K562 (cell line): Measurements from ENCODE around the gene RAI1. TPM values are rescaled to one million over a fixed set of nuclear protein-coding genes. Genes with fewer than 3 reads are reported as not detected.

Source experiments
- ATAC-seq: fragments of 200-7000 bp; cut with Tn5 transposase; 3 replicates; pipeline ENCODE4 v1.9.1; 2020; ENCODE audit warnings: moderate library complexity
- BruUV-seq: library from RNA; stranded (reverse); fragments of 400-500 nt; replicated peaks from 2 replicates; lab custom pipeline; 2021; lab: Mats Ljungman, UMichigan
- CTCF ChIA-PET: fragments of 300-600 bp; formaldehyde crosslinking; extraction: SDS; loops from one replicate; lab custom pipeline; 2021; ENCODE audit warnings: low intra/inter-chr PET ratio; lab: Yijun Ruan, JAX
- POLR2A ChIA-PET: fragments of 300-600, 350-650 bp; sonication (Branson Sonifier 250); formaldehyde crosslinking; extraction: SDS; loops from one replicate; lab custom pipeline; 2021; ENCODE audit warnings: antibody characterized with exemption, inconsistent platforms; lab: Yijun Ruan, JAX
- DNase-seq, 4 experiments: peaks; one replicate each; pipeline versions ENCODE4 v3.0.0 to v3.0.0-alpha.2; 2011 to 2018; ENCODE audit warnings: low spot score in 3 of 4, mixed read lengths in 3 of 4; ENCODE audit errors: extremely low read depth in 1 of 4
- FAIRE-seq: peaks from 2 replicates; lab custom pipeline; 2011; peaks lifted over from hg19 to GRCh38; lab: Jason Lieb, UNC
- H2AFZ ChIP-seq: 2 replicates; pipeline ENCODE4 v1.6.0; 2011; ENCODE audit warnings: low read depth, low read length, control low read depth, inconsistent platforms
- H3K27ac ChIP-seq: fragments of 200-600 bp; 3 replicates; pipeline ENCODE4 v1.8.0; 2011; ENCODE audit warnings: low read depth, mild to moderate bottlenecking, control low read depth, inconsistent platforms, low read length, moderate library complexity, mixed read lengths; ENCODE audit errors: extremely low read depth
- H3K27me3 ChIP-seq, 2 experiments: fragments of 300-600 bp in 1 of 2; 2 replicates in 1 of 2; 3 replicates in 1 of 2; pipeline versions ENCODE4 v1.6.0 to v1.8.0; 2011; ENCODE audit warnings: inconsistent platforms in 2 of 2, low read length in 2 of 2, mild to moderate bottlenecking in 1 of 2, mixed read lengths in 1 of 2, moderate library complexity in 1 of 2; ENCODE audit not compliant: control insufficient read depth in 2 of 2, insufficient read depth in 2 of 2
- H3K36me3 ChIP-seq: fragments of 300-600 bp; 3 replicates; pipeline ENCODE4 v1.8.0; 2011; ENCODE audit warnings: mild to moderate bottlenecking, low read length, inconsistent platforms; ENCODE audit not compliant: control insufficient read depth, insufficient read depth
- H3K4me1 ChIP-seq, 2 experiments: fragments of 200-600 bp in 1 of 2; replicated peaks in 1 of 2; 2 replicates in 1 of 2; 3 replicates in 1 of 2; pipeline versions ENCODE4 v1.5.1 to v1.8.0; 2011; ENCODE audit warnings: inconsistent platforms in 2 of 2, low read length in 2 of 2, mild to moderate bottlenecking in 1 of 2, mixed read lengths in 1 of 2, moderate library complexity in 1 of 2; ENCODE audit not compliant: control insufficient read depth in 2 of 2, insufficient read depth in 2 of 2
- H3K4me2 ChIP-seq: 2 replicates; pipeline ENCODE4 v1.6.1; 2011; ENCODE audit warnings: low read length, control low read depth, inconsistent platforms, mixed read lengths; ENCODE audit not compliant: insufficient read depth
- H3K4me3 ChIP-seq: fragments of 200-600 bp; sonication (generic), shearing (Covaris generic); 2 replicates; pipeline ENCODE4 v1.5.1; 2016; ENCODE audit warnings: control low read depth, inconsistent platforms
- H3K79me2 ChIP-seq: fragments of 200-600 bp; 3 replicates; pipeline ENCODE4 v1.8.0; 2011; ENCODE audit warnings: low read length, inconsistent platforms; ENCODE audit not compliant: control insufficient read depth, insufficient read depth
- H3K9ac ChIP-seq, 2 experiments: 2 replicates each; pipeline versions ENCODE4 v1.6.0 to v1.6.1; 2011; ENCODE audit warnings: low read depth in 2 of 2, low read length in 2 of 2, control low read depth in 1 of 2, inconsistent platforms in 1 of 2, mild to moderate bottlenecking in 1 of 2, mixed read lengths in 1 of 2; ENCODE audit not compliant: insufficient read depth in 1 of 2
- H3K9me1 ChIP-seq: one replicate; pipeline ENCODE4 v1.6.0; 2011; ENCODE audit warnings: inconsistent platforms, mild to moderate bottlenecking, low read length, moderate library complexity; ENCODE audit not compliant: control insufficient read depth, insufficient read depth
- H3K9me3 ChIP-seq: replicated peaks from 2 replicates; pipeline ENCODE4 v1.5.1; 2011; ENCODE audit warnings: low read depth, low read length, inconsistent platforms; ENCODE audit not compliant: control insufficient read depth, insufficient read depth
- H4K20me1 ChIP-seq: replicated peaks from 2 replicates; pipeline ENCODE4 v1.6.1; 2011; ENCODE audit warnings: low read length, inconsistent platforms, mixed read lengths; ENCODE audit not compliant: control insufficient read depth, insufficient read depth
- KDM1A ChIP-seq, 2 experiments: fragments of 450-650 bp; IDR thresholded peaks; 2 replicates each; pipeline ENCODE4 v1.6.1; 2016; ENCODE audit warnings: mild to moderate bottlenecking in 2 of 2
- RCOR1 ChIP-seq, 2 experiments: IDR thresholded peaks; 2 replicates each; pipeline ENCODE4 v1.6.1; 2012; ENCODE audit warnings: low read depth in 2 of 2, low read length in 2 of 2, borderline replicate concordance in 1 of 2, improper control_type of control experiment in 1 of 2
- SMAD3 ChIP-seq: fragments of 450-650 bp; formaldehyde crosslinking; conservative IDR thresholded peaks from 2 replicates; pipeline ENCODE4 v1.4.0; 2020; ENCODE audit warnings: mild to moderate bottlenecking
- WGBS: fragments of 100-300 bp; shearing (Covaris generic); methylation state at CpG from one replicate; pipeline ENCODE4 v1.1.6; 2016; ENCODE audit warnings: low coverage, mixed read lengths; ENCODE audit not compliant: insufficient coverage; ENCODE audit errors: missing lambda C conversion rate; 5-methylcytosine and 5-hydroxymethylcytosine counted together
- in situ Hi-C: fragments of 300-500 bp; cut with MboI; formaldehyde crosslinking; loops from 4 replicates; pipeline ENCODE4 v1.15.0; 2018; ENCODE audit warnings: inconsistent platforms, mixed read lengths
- intact Hi-C: fragments of 100-400 bp; cut with micrococcal nuclease; formaldehyde crosslinking; loops from 2 replicates; pipeline ENCODE4 v1.14.2; 2022
- polyA plus RNA-seq, 8 experiments: library from polyadenylated mRNA; depleted of rRNA in 4 of 8; stranded (reverse) in 5 of 8; unstranded in 3 of 8; fragments of >200 nt; fragmentation: Nextera tagmentation in 2 of 8; fragmentation: Illumina TruSeq in 1 of 8; extraction: Ambion mirVana in 2 of 8; extraction: Trizol in 1 of 8; gene quantifications; 2 replicates each; pipeline versions ENCODE4 v1.2.1 to v1.2.3, GENCODE V29; 2011 to 2014; ENCODE audit warnings: inconsistent platforms in 1 of 8, missing spikeins in 1 of 8
- total RNA-seq, 7 experiments: library from RNA; depleted of rRNA in 6 of 7; stranded (reverse); fragments of >200 nt in 6 of 7; fragmentation: Illumina TruSeq in 2 of 7; extraction: Trizol in 2 of 7; gene quantifications; 2 replicates each; pipeline versions ENCODE4 v1.2.1 to v1.2.3, GENCODE V29; 2011 to 2021; ENCODE audit warnings: low replicate concordance in 1 of 7
- TF ChIP-seq, protein P1 (sequence below): sonication (generic); formaldehyde crosslinking; IDR thresholded peaks from 2 replicates; pipeline ENCODE4 v1.8.0; 2022; ENCODE audit warnings: mild to moderate bottlenecking, low read depth, missing genetic modification reagents

Gene RAI1
- total and polyA plus RNA-seq, 9 of the 15 experiments (the other 6 are each of a cell fraction or from before 2014, with no cell fraction given): 0.68 to 19.9 (median 5.5) TPM

DNA sequence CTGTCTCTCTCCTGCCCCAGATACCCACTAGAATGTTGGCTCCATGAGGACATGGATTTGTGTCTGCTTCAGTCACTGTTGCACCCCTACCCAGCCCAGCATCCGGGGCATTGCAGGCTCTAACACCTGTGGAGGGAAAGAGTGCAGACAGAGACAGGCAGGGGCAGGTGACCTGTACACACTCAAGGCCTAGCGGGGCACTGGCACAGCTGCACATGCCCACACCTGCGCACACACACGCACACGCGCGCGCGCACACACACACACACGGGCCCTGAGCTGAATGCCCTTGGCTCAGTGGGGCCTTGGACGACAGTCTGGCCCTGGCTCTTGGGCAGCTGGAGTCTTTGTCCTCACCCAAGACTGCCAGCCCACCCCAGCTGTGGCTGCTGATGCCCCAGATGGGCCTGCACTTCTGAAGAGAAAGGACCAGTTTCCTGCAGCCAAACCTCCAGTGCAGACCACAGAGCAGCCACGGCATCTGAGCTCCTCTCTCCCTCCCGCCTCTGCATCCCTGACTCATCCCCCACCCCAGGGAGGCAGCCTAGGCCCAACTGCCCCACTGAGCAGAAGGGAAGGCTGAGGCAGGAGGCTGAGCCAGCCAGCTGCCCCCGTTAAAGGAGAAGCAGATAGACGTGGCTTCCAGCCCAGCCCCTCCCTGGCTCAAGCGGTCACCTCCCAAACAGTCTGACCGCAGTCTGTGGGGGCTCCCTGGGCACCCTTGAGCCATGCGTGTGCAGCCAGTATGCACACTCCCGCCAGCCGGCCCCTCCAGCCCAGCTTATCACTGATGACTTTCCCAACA, 12.3 kb upstream of the RAI1 start:
- POLR2A ChIA-PET: interaction anchor here (0.6 kb wide), 2 partner anchors 9 to 172 kb away, joined by 3 to 5 read pairs; no protein-coding TSS in a partner anchor
- TF ChIP-seq KDM1A (IDR thresholded peaks at IDR 0.05) (0 out of 4 replicates have a peak, but pooled peaks of 1 of the 2 experiments have one; percentile 24), RCOR1 (IDR thresholded peaks at IDR 0.05; ENCODE audit: borderline replicate concordance in 1 of 2, low read depth in 2 of 2, low read length in 2 of 2) (no peak), SMAD3 (no peak)
- TF ChIP-seq, protein P1, sequence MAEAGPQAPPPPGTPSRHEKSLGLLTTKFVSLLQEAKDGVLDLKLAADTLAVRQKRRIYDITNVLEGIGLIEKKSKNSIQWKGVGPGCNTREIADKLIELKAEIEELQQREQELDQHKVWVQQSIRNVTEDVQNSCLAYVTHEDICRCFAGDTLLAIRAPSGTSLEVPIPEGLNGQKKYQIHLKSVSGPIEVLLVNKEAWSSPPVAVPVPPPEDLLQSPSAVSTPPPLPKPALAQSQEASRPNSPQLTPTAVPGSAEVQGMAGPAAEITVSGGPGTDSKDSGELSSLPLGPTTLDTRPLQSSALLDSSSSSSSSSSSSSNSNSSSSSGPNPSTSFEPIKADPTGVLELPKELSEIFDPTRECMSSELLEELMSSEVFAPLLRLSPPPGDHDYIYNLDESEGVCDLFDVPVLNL (CRISPR knock-in tag): no peak
- TF ChIP-seq, all 486 proteins: peak for 1
- Histone ChIP-seq H2AFZ (no peak overlapping the region), H3K27me3 (0 out of 5 replicates have a peak, but pooled peaks cover 0 to 6% of the 10 kb centered on the region in 2 experiments), H4K20me1 (no peaks in the 10 kb centered on the region), H3K36me3 (no peaks in the 10 kb centered on the region), H3K4me1 (peaks cover 0 to 17% of the 10 kb centered on the region in 2 experiments; a peak in 2 of 5 replicates), H3K9me3 (no peaks in the 10 kb centered on the region), H3K9me1 (no peaks in the 10 kb centered on the region), H3K27ac (no peak overlapping the region), H3K9ac (peak overlapping the region in 1 of 2 experiments; percentile 26; a peak in 1 of 4 replicates), H3K4me3 (no peak overlapping the region), H3K79me2 (no peaks in the 10 kb centered on the region), H3K4me2 (no peak overlapping the region)
- no TSS peak for BruUV-seq
- intact Hi-C loops (no loop called here), in situ Hi-C loops (no loop called here)
- ATAC-seq: no peak
- no peak for DNase-seq
- no peak for FAIRE-seq
- WGBS: 34% methylated on average over 13 of the region's 20 CpGs
- CTCF ChIA-PET: no interaction called here
